COLO829 (cell line): ENCODE results near the gene APP.

Source experiments
- DNase-seq: peaks from one replicate; pipeline ENCODE4 v3.0.0; 2012; ENCODE audit warnings: low spot score

Gene APP

GRCh38 chr21:26126168-26126553 lies 44.4 kb downstream of the APP start:
- no peak for DNase-seq

DNA sequence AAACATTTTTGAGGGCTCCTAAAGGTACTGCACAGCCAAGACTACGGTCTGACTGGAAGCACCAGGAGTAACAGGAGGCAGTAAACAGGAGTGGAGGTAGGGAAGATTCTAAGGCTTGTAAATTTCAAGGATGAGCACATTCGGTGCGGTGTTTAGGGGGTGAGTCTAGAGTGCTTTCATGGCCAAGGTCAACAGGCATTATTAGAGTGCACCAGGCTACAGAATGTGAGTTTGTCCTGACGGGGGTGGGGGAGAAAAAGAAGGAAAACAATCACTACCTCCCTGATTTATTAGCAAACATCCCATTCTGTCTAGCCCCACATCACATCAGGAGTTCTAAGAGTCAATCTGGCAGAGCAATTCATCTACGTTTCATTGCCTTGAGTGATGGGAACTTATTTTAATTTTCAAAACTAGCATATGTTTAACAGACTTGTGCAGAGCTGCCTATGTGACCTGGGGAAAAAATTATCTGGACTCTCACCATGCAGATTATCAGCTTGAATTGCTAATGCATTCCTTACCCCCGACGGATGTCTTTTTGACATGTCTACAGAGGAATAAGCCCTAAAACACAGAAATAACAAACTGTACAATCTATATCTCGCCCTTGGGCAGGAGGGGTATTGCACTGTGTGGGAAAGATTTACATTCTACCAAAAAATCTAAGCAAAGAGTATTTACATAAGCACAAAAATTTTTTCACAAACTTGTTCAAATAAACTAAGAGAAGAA lies 45.0 kb downstream of the APP start:
- no peak for DNase-seq

GRCh38 chr21:26124896-26125295 lies 45.7 kb downstream of the APP start:
- DNase-seq = no peak

GRCh38 chr21:26124421-26124833 lies 46.1 kb downstream of the APP start:
- DNase-seq = no peak

- no peak for DNase-seq
Observed at GRCh38 chr21:26123012-26123411, 47.6 kb downstream of the APP start.

- no peak for DNase-seq
Observed at GRCh38 chr21:26120828-26121227, 49.7 kb downstream of the APP start.

- DNase-seq = no peak
Observed at GRCh38 chr21:26119906-26120305, 50.7 kb downstream of the APP start.

DNA sequence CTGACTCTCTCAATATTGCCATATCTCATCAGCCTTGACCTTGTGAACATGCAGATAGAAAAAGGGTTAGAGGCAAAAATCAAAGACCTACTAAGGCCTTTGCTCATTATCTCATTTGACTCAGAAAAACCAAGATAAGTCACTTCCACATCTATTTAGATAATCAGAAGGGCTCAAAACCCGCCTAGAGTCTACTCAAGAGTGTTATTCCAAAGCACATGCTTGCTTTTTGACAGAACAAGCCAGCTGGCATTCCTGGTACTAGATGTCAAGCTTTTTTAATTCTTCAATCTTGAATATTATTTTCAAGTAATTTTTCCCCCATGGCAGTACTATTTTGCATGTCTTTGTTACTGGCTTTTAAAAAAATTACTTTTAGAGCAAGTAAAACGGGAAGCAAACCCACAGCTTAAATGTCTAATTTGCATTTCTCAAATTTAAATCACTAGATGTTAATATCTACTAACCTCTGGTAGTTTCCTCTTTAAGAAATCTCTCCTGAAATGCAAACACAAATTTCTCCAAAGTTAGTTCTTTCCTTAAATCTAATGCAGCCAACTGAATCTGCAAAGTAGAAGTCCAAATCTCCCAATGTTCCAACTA lies 51.5 kb downstream of the APP start:
- no peak for DNase-seq

GRCh38 chr21:26117972-26118367 lies 52.6 kb downstream of the APP start:
- DNase-seq = peak; percentile 42

- no peak for DNase-seq
Observed at GRCh38 chr21:26117324-26117971, 53.1 kb downstream of the APP start.

- peak; percentile 67 for DNase-seq
Observed at GRCh38 chr21:26116456-26117011, 54.0 kb downstream of the APP start.

DNA sequence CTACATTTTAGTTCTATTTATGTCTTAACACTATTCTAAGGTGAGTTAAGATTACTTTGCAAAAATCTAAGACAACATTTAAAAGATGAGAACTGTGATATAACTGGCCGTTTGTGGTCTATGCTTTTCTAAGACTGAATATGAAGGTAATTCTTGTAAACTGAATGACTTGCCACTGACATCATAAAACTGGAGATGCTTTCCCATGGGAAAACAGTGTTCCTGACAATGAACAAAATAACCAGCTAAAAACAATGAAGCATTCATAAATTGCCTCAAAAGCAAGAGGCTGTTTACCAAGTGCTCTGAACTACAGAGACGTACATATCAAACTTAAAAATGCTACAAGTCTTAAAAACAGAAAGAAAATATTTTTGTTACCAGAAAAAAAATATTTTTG lies 54.7 kb downstream of the APP start:
- peak; percentile 78 for DNase-seq

DNA sequence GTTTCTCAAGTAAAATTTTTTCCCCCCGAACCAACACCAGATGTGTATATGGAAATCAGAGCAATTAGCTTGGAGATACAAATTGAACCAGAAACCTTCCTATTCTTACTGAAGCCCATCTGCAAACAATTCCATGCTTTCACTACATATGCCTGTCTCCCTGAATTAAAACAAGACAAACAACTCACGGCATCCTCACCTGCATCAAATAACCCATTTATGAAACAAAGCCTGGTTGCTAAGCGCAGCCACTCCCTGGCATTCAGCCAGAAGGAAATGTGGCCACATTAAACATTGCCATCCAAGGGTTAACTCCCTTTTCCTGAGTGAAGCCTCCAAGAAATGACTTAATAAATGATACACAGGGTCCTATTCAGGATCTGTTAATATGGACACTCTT lies 55.3 kb downstream of the APP start:
- DNase-seq = no peak

GRCh38 chr21:26112975-26113374 lies 57.6 kb downstream of the APP start:
- no peak for DNase-seq

- no peak for DNase-seq
Observed at GRCh38 chr21:26112127-26112742, 58.3 kb downstream of the APP start.

DNA sequence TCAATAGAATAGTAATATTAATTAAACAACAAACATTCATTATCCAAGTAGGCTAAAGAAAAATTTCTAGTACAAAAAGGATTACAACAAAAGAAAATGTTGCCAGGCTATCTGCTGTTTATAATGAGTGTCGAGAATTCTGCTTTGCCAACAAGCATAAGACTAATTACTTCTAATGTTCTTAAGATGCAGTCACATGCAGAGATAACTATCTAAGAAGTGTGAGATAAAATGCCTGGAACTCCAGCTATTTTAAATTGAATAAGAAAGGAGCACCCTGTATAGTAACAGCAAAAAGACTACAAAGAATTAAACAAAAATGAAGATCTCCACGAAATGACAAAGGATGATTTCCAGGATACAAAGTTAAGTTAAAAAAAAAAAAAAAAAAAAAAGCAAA lies 59.9 kb downstream of the APP start:
- no peak for DNase-seq

DNA sequence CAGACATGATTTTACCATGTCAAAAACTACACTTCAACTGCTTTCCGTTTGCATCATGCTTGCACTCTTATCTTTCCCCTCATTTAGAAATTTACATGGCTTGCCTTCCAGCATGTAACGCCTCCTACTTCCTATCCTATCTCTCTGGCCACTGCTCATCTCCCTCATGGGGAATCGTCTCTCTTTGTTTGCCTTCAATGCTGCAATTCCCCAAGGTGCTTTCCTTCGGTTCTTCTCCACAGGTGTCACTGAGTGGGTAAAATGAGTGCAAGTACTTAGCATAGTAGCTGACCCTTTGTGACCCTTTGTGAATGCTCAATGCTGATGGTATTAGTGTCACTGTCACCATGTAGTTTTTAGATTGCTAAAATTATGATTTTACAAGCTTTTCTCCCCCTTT lies 63.1 kb downstream of the APP start:
- no peak for DNase-seq

DNA sequence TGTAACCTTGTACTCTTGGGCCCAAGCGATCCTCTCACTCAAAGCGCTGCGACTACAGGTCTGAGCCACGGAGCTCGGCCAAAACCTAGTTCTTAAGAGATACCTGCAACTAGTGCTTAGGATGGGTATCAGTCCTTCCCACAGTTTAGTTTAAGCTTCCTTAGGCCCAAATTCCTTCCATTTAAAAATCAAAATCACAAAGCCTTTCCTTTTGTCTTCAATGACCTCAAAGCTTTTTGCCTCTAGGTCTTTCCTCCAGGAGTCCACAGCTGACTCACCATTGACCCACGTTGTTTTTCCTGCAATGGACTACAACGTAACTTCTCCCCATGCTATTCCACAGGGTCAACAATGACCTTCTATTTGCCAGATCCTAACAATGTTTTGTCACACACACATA lies 64.0 kb downstream of the APP start:
- no peak for DNase-seq

- no peak for DNase-seq
Observed at GRCh38 chr21:26105819-26106218, 64.8 kb downstream of the APP start.

DNA sequence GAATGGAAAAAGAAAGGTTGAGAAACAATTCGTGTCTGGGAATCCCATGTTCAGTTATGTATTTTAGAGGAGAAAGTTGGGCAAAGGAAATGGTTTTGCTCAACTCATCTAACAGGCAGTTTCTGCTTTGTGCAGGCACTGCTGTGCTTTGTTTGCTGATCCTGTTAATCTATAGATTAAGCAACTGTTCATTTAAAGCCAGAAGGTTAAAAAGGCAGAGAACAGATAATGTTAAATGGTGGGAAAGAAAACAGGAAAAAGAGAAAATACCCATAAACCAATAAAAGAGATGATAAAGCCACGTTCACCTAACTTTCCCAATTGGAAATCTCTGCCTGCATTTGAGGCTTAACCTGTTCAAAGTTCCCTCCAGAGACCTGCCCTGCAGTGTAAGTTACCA lies 70.0 kb downstream of the APP start:
- no peak for DNase-seq

DNA sequence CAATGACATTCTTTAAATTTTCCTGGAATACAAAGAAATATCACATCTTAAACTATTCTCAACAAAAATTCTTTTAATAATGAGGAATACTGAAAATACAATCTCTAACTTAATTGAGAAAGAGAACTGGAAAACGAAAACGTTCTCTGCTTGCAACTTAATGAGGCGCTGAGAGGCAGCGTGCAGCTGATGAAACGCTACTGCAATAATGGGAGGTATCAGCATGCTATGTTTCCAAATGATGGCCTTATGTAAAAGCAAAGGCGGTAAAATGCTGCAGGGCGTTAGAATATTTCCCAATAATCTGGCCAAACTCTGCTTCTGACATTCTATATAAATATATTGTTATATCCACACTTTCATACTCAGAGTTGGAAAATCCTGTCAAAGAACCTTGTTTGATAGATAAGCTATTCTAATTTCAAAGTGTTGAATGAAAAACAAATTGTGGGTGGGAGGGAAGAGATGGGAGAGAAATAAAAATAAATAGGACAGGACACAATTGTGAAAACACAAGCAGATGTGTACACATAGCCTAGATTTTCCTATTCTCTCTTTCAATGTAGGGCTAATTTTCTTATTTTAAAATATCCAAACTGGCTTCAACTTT lies 70.9 kb downstream of the APP start:
- DNase-seq = no peak

- DNase-seq = no peak
Observed at GRCh38 chr21:26098772-26099397, 71.7 kb downstream of the APP start.
